Loucy (cell line): ENCODE data around the gene ASPG.

Source experiments
- H2AFZ ChIP-seq: fragments of 200-600 bp; sonication (generic); 2 replicates; pipeline ENCODE4 v1.6.0; 2016; ENCODE audit warnings: antibody characterized with exemption, mild to moderate bottlenecking, low read length, moderate library complexity
- H3F3A ChIP-seq: fragments of 200-600 bp; 2 replicates; pipeline ENCODE4 v1.6.0; 2016; ENCODE audit warnings: antibody characterized with exemption, low read depth, mild to moderate bottlenecking
- H3K27me3 ChIP-seq: fragments of 200-600 bp; sonication (generic); 2 replicates; pipeline ENCODE4 v1.6.1; 2014; ENCODE audit warnings: low read length, mild to moderate bottlenecking; ENCODE audit not compliant: insufficient read depth, poor library complexity, severe bottlenecking
- H3K36me3 ChIP-seq: fragments of 200-600 bp; sonication (generic); 2 replicates; pipeline ENCODE4 v1.6.1; 2016; ENCODE audit warnings: low read length; ENCODE audit not compliant: insufficient read depth
- H3K4me1 ChIP-seq: fragments of 200-600 bp; sonication (generic); 2 replicates; pipeline ENCODE4 v1.5.1; 2014; ENCODE audit warnings: low read length, mild to moderate bottlenecking; ENCODE audit not compliant: insufficient read depth, poor library complexity, severe bottlenecking
- H3K4me2 ChIP-seq: fragments of 200-600 bp; sonication (generic); 2 replicates; pipeline ENCODE4 v1.6.0; 2014; ENCODE audit warnings: antibody characterized with exemption, low read length, low read depth, mild to moderate bottlenecking; ENCODE audit not compliant: poor library complexity, severe bottlenecking
- H3K4me3 ChIP-seq: fragments of 200-600 bp; sonication (generic); 2 replicates; pipeline ENCODE4 v1.5.1; 2014; ENCODE audit warnings: low read length, mild to moderate bottlenecking, mixed read lengths; ENCODE audit not compliant: poor library complexity, severe bottlenecking
- H3K79me2 ChIP-seq: fragments of 200-600 bp; sonication (generic); 2 replicates; pipeline ENCODE4 v1.6.1; 2014; ENCODE audit warnings: low read length; ENCODE audit not compliant: insufficient read depth
- H3K9ac ChIP-seq: fragments of 200-600 bp; sonication (generic); 2 replicates; pipeline ENCODE4 v1.6.0; 2014; ENCODE audit warnings: mild to moderate bottlenecking, low read depth, low read length, moderate library complexity; ENCODE audit not compliant: poor library complexity, severe bottlenecking
- H3K9me2 ChIP-seq: fragments of 200-600 bp; sonication (generic); replicated peaks from 2 replicates; pipeline ENCODE4 v1.6.1; 2016; ENCODE audit warnings: low read depth, low read length, mixed read lengths
- H3K9me3 ChIP-seq: fragments of 200-600 bp; sonication (generic); 2 replicates; pipeline ENCODE4 v1.6.1; 2014; ENCODE audit warnings: mild to moderate bottlenecking, antibody characterized with exemption, low read length, low read depth; ENCODE audit not compliant: insufficient read depth
- H4K20me1 ChIP-seq: fragments of 200-600 bp; sonication (generic); 2 replicates; pipeline ENCODE4 v1.6.0; 2014; ENCODE audit warnings: antibody characterized with exemption, low read length, mild to moderate bottlenecking; ENCODE audit not compliant: insufficient read depth, poor library complexity, severe bottlenecking
- CTCF ChIP-seq: fragments of 200-600 bp; sonication (generic); conservative IDR thresholded peaks from 2 replicates; pipeline ENCODE4 v1.5.1; 2014; ENCODE audit warnings: mild to moderate bottlenecking, antibody characterized with exemption, low read length
- EZH2phosphoT487 ChIP-seq: fragments of 200-600 bp; IDR thresholded peaks from 2 replicates; pipeline ENCODE4 v1.6.1; 2018; ENCODE audit warnings: antibody characterized with exemption, mild to moderate bottlenecking, moderate library complexity, borderline replicate concordance

ASPG gene

GRCh38 chr14:104155513-104155912 is 70.0 kb downstream of the ASPG start:
- Histone ChIP-seq H4K20me1 (no peaks in the 10 kb centered on the region), H3K9me2 (no peaks in the 10 kb centered on the region), H3K9ac (no peak overlapping the region), H3K4me1 (no peaks in the 10 kb centered on the region), H3K4me2 (no peak overlapping the region), H2AFZ (no peak overlapping the region), H3K36me3 (no peaks in the 10 kb centered on the region), H3K4me3 (no peak overlapping the region), H3K27me3 (no peaks in the 10 kb centered on the region), H3K9me3 (no peaks in the 10 kb centered on the region), H3K79me2 (no peaks in the 10 kb centered on the region), H3F3A (no peaks in the 10 kb centered on the region)
- TF ChIP-seq CTCF (no peak), EZH2phosphoT487 (no peak)

- no peaks in the 10 kb centered on the region for H3K79me2 ChIP-seq
- H3K9me2 ChIP-seq = no peaks in the 10 kb centered on the region
- H3K4me1 ChIP-seq = no peaks in the 10 kb centered on the region
- no peaks in the 10 kb centered on the region for H4K20me1 ChIP-seq
- no peak overlapping the region for H3K4me2 ChIP-seq
- H3K9me3 ChIP-seq = no peaks in the 10 kb centered on the region
- TF ChIP-seq EZH2phosphoT487 (no peak), CTCF (no peak)
- no peaks in the 10 kb centered on the region for H3K27me3 ChIP-seq
- no peaks in the 10 kb centered on the region for H3F3A ChIP-seq
- no peaks in the 10 kb centered on the region for H3K36me3 ChIP-seq
- no peak overlapping the region for H3K4me3 ChIP-seq
- H3K9ac ChIP-seq = no peak overlapping the region
- no peak overlapping the region for H2AFZ ChIP-seq
Observed at GRCh38 chr14:104156142-104156541, 70.6 kb downstream of the ASPG start.

GRCh38 chr14:104157016-104157928 is 71.8 kb downstream of the ASPG start:
- no peaks in the 10 kb centered on the region for H3K9me2 ChIP-seq
- no peaks in the 10 kb centered on the region for H3K27me3 ChIP-seq
- H3K79me2 ChIP-seq = no peaks in the 10 kb centered on the region
- no peak overlapping the region for H2AFZ ChIP-seq
- no peaks in the 10 kb centered on the region for H3K9me3 ChIP-seq
- TF ChIP-seq EZH2phosphoT487 = no peak
- TF ChIP-seq CTCF = no peak
- no peak overlapping the region for H3K4me2 ChIP-seq
- no peaks in the 10 kb centered on the region for H3K4me1 ChIP-seq
- H3K9ac ChIP-seq = no peak overlapping the region
- H3K36me3 ChIP-seq = no peaks in the 10 kb centered on the region
- no peaks in the 10 kb centered on the region for H3F3A ChIP-seq
- H4K20me1 ChIP-seq = no peaks in the 10 kb centered on the region
- H3K4me3 ChIP-seq = no peak overlapping the region
